Measurements from ENCODE around the gene CWF19L2. TPM values are rescaled to one million over a fixed set of nuclear protein-coding genes. Genes with fewer than 3 reads are reported as not detected.
"Not testable (repeated sequence)": the region's sequence is repeated elsewhere in the genome, so short reads cannot be mapped to it uniquely, and the experiment has no call there.

Gene CWF19L2
- total and polyA plus RNA-seq, 7 donors = 3.0 to 10.3 (median 8.1) TPM

- Histone ChIP-seq H3K4me3 (no peak overlapping the region), H3K36me3 (ENCODE audit: insufficient read depth in 1 of 2, low read depth in 1 of 2) (peaks cover 0 to 45% of the 10 kb centered on the region in 2 donors), H3K27me3 (ENCODE audit: insufficient read depth in 3 of 3, low read length in 2 of 3) (no peaks in the 10 kb centered on the region), H3K4me1 (no peaks in the 10 kb centered on the region), H3K27ac (no peak overlapping the region), H3K9me3 (no peaks in the 10 kb centered on the region)
- no peak for TF ChIP-seq CTCF (IDR thresholded peaks at IDR 0.05)
- WGBS, 3 donors = 59 to 65% (median 64%) methylated on average over 2 of the region's 2 CpGs
- intact Hi-C loops (cut with DNase I) = no loop called here
- ATAC-seq (no peak), DNase-seq (no peak)
These were observed 29.9 kb downstream of the CWF19L2 start for GRCh38 chr11:107427569-107428180.

- H3K36me3 ChIP-seq (ENCODE audit: insufficient read depth in 1 of 2, low read depth in 1 of 2) = peaks cover 0 to 64% of the 10 kb centered on the region in 2 donors
- H3K9me3 ChIP-seq = no peaks in the 10 kb centered on the region
- WGBS, 3 donors = 82 to 86% (median 83%) methylated on average over 1 of the region's 1 CpG
- ATAC-seq (no peak), DNase-seq (no peak)
- TF ChIP-seq CTCF (IDR thresholded peaks at IDR 0.05) = no peak
- no peak overlapping the region for H3K27ac ChIP-seq
- no peaks in the 10 kb centered on the region for H3K27me3 ChIP-seq (ENCODE audit: insufficient read depth in 3 of 3, low read length in 2 of 3)
- intact Hi-C loops (cut with DNase I) = no loop called here
- no peak overlapping the region for H3K4me3 ChIP-seq
- no peaks in the 10 kb centered on the region for H3K4me1 ChIP-seq
These were observed 44.3 kb downstream of the CWF19L2 start for GRCh38 chr11:107413352-107413751.

- no peaks in the 10 kb centered on the region for H3K4me1 ChIP-seq
- no peak for ATAC-seq
- H3K4me3 ChIP-seq = no peak overlapping the region
- no peak for DNase-seq
- no peaks in the 10 kb centered on the region for H3K9me3 ChIP-seq
- H3K36me3 ChIP-seq (ENCODE audit: insufficient read depth in 1 of 2, low read depth in 1 of 2) = peaks cover 0 to 33% of the 10 kb centered on the region in 2 donors
- no peak overlapping the region for H3K27ac ChIP-seq
- no peaks in the 10 kb centered on the region for H3K27me3 ChIP-seq (ENCODE audit: insufficient read depth in 3 of 3, low read length in 2 of 3)
- WGBS, 3 donors = 46 to 67% (median 50%) methylated on average over 1 of the region's 1 CpG
- no peak for TF ChIP-seq CTCF (IDR thresholded peaks at IDR 0.05)
- intact Hi-C loops (cut with DNase I) = no loop called here
These were observed 48.8 kb downstream of the CWF19L2 start for GRCh38 chr11:107408762-107409211.

- WGBS, 3 donors = 84 to 94% (median 91%) methylated on average over 1 of the region's 1 CpG
- intact Hi-C loops (cut with DNase I) = no loop called here
- Histone ChIP-seq H3K36me3 (ENCODE audit: insufficient read depth in 1 of 2, low read depth in 1 of 2) (peaks cover 0 to 15% of the 10 kb centered on the region in 2 donors), H3K4me1 (no peaks in the 10 kb centered on the region), H3K27ac (no peak overlapping the region), H3K4me3 (no peak overlapping the region), H3K9me3 (no peaks in the 10 kb centered on the region), H3K27me3 (ENCODE audit: insufficient read depth in 3 of 3, low read length in 2 of 3) (no peaks in the 10 kb centered on the region)
- TF ChIP-seq CTCF (IDR thresholded peaks at IDR 0.05) = no peak
- ATAC-seq = no peak
- no peak for DNase-seq
These were observed 52.4 kb downstream of the CWF19L2 start for GRCh38 chr11:107405260-107405659.

- H3K27me3 ChIP-seq (ENCODE audit: insufficient read depth in 3 of 3, low read length in 2 of 3); ATAC-seq; H3K4me1 ChIP-seq; H3K4me3 ChIP-seq; DNase-seq; H3K27ac ChIP-seq; intact Hi-C loops (cut with DNase I); H3K9me3 ChIP-seq: not testable (repeated sequence)
- H3K36me3 ChIP-seq (ENCODE audit: insufficient read depth in 1 of 2, low read depth in 1 of 2) = peaks cover 0 to 11% of the 10 kb centered on the region in 2 donors
- WGBS, 3 donors = 86 to 92% (median 92%) methylated on average over 2 of the region's 2 CpGs
These were observed 56.5 kb downstream of the CWF19L2 start for GRCh38 chr11:107401131-107401530.

Data from psoas muscle (tissue), 8 donors.